Prostate gland (tissue), 2 donors: ENCODE measurements around the gene AP1G1. TPM values are rescaled to one million over a fixed set of nuclear protein-coding genes. Genes with fewer than 3 reads are reported as not detected.
A peak's percentile ranks its signal among the peaks of the same experiment; 100 is the strongest.
"Not testable (repeated sequence)": the region's sequence is repeated elsewhere in the genome, so short reads cannot be mapped to it uniquely, and the experiment has no call there.

ENCODE experiments used
- DNase-seq: peaks from one replicate; pipeline ENCODE4 v3.0.0-alpha.2; 2019; ENCODE audit warnings: low spot score
- H3K27ac ChIP-seq, 2 donors: fragments of 200-600 bp; sonication (generic); 2 replicates each; pipeline ENCODE4 v1.5.1; 2017 to 2019
- H3K27me3 ChIP-seq: fragments of 200-600 bp; sonication (generic); replicated peaks from 2 replicates; pipeline ENCODE4 v1.5.1; 2019; ENCODE audit not compliant: insufficient read depth
- H3K36me3 ChIP-seq, 2 donors: fragments of 200-600 bp; sonication (generic); 1 replicate in 1 of 2; 2 replicates in 1 of 2; pipeline versions ENCODE4 v1.5.1 to v1.8.1; 2017 to 2019
- H3K4me1 ChIP-seq: fragments of 200-600 bp; sonication (generic); replicated peaks from 2 replicates; pipeline ENCODE4 v1.5.1; 2019
- H3K4me3 ChIP-seq, 2 donors: fragments of 200-600 bp; sonication (generic); 2 replicates each; pipeline ENCODE4 v1.5.1; 2017 to 2019
- H3K9me3 ChIP-seq: fragments of 200-600 bp; sonication (generic); 2 replicates; pipeline ENCODE4 v1.5.1; 2017
- POLR2A ChIP-seq: fragments of 450-650 bp; IDR thresholded peaks from one replicate; pipeline ENCODE4 v1.6.1; 2016; ENCODE audit warnings: antibody characterized with exemption, mild to moderate bottlenecking
- POLR2AphosphoS5 ChIP-seq: sonication (generic); formaldehyde crosslinking; IDR thresholded peaks from one replicate; pipeline ENCODE4 v1.6.1; 2017; ENCODE audit warnings: antibody characterized with exemption
- WGBS: methylation state at CpG from one replicate; pipeline ENCODE4 v1.1.5; 2018; 5-methylcytosine and 5-hydroxymethylcytosine counted together
- intact Hi-C: fragments of 100-400 bp; cut with DNase I; formaldehyde crosslinking; loops from one replicate; pipeline ENCODE4 v1.14.2; 2022
- total RNA-seq, 2 donors: library from RNA; depleted of rRNA; stranded (reverse); fragments of >200 nt; gene quantifications; one replicate each; pipeline ENCODE4 v1.1.0, GENCODE V29; 2016
- TF ChIP-seq, protein P1 (sequence below), 4 experiments: fragments of 200-600 bp in 2 of 4; fragments of 450-650 bp in 2 of 4; sonication (generic) in 2 of 4; IDR thresholded peaks; 1 replicate in 3 of 4; 2 replicates in 1 of 4; pipeline ENCODE4 v1.5.1; 2016 to 2019; ENCODE audit warnings: antibody characterized with exemption in 4 of 4, mild to moderate bottlenecking in 2 of 4, moderate library complexity in 2 of 4

AP1G1 gene
- total RNA-seq, 2 donors from 2014 or later = 68.0 to 94.6 TPM

DNA sequence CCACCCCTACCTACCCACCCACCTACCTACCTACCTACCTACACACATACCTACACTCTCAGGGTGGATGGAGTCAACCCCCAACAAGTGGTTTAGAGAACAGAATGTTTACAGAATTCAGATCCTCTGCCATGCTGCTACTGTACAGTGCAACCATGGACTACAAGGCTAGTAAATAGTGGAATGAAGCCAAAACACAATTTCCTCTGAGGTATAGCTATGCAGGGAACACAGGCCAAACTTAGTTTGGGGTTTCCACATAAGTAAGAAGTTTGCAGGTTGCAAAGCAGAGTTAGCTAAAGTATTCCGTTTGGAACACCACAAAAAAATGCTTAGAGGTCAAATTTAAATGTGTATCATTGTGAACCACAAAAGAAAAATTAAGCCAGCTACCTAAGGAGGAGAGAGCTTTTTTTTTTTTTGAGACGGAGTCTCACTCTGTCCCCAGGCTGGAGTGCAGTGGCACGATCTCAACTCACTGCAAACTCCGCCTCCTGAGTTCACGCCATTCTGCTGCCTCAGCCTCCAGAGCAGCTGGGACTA, 2.7 kb upstream of the AP1G1 start:
- Histone ChIP-seq H3K27me3 (no peaks in the 10 kb centered on the region), H3K27ac (no peak overlapping the region), H3K9me3 (no peaks in the 10 kb centered on the region), H3K36me3 (no peaks in the 10 kb centered on the region), H3K4me1 (no peaks in the 10 kb centered on the region), H3K4me3 (no peak overlapping the region)
- 75% methylated on average over 5 of the region's 5 CpGs for WGBS
- TF ChIP-seq, protein P1, sequence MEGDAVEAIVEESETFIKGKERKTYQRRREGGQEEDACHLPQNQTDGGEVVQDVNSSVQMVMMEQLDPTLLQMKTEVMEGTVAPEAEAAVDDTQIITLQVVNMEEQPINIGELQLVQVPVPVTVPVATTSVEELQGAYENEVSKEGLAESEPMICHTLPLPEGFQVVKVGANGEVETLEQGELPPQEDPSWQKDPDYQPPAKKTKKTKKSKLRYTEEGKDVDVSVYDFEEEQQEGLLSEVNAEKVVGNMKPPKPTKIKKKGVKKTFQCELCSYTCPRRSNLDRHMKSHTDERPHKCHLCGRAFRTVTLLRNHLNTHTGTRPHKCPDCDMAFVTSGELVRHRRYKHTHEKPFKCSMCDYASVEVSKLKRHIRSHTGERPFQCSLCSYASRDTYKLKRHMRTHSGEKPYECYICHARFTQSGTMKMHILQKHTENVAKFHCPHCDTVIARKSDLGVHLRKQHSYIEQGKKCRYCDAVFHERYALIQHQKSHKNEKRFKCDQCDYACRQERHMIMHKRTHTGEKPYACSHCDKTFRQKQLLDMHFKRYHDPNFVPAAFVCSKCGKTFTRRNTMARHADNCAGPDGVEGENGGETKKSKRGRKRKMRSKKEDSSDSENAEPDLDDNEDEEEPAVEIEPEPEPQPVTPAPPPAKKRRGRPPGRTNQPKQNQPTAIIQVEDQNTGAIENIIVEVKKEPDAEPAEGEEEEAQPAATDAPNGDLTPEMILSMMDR (IDR thresholded peaks at IDR 0.05) = no peak
- TF ChIP-seq POLR2AphosphoS5 (no peak), POLR2A (no peak)
- intact Hi-C loops = no loop called here
- DNase-seq = no peak

DNA sequence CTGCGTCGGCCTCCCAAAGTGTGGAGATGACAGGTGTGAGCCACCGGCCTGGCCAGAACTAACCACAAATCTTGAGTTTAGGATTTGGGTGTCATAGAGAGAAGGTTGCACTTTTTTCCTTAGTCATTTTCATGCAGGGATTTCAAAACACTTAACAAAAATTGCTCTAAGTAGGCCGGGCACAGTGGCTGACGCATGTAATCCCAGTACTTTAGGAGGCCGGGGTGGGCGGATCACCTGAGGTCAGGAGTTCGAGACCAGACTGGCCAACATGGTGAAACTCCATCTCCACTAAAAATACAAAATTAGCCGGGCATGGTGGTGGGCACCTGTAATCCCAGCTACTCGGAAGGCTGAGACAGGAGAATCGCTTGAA, 1.5 kb upstream of the AP1G1 start:
- H3K27me3 ChIP-seq, intact Hi-C loops, H3K4me1 ChIP-seq, H3K4me3 ChIP-seq, H3K9me3 ChIP-seq, H3K36me3 ChIP-seq, DNase-seq: not testable (repeated sequence)
- peak overlapping the region; percentile 97 to 99 for H3K27ac ChIP-seq
- WGBS = 92% methylated on average over 11 of the region's 11 CpGs

DNA sequence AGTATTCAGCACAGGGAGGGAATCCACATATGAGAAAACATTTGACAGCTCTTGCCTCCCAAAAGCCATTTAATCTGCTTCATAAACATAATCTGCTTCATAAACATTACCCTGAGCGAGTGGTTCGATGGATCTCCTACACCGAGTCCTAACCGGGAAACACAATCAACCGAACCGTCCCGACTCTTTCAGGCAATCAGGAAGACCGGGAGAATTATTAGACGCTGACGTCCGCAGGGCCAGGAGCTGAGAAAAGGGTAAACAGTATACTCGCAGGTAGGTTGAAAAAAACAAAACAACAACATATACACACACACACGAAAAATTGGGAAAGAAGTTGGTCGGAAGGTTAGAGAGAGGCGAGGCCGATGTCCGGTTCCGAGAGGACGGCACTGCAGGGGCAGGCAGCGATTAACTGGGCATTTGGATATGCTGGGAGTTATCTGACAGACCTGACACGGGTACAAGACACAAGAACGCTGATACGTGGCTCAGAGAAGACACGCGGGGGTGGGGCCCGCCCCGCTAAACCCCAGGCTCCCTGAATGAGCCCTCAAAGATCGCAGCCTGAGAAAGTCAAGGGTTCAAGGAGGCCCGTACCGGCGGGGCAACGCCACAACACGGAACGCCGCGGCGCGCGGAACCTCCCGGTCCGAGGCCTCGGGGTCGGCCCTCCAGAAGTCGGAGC, 585 bp downstream of the AP1G1 start:
- Histone ChIP-seq H3K4me3 (peak overlapping the region; percentile 82 to 90), H3K27me3 (no peaks in the 10 kb centered on the region), H3K9me3 (no peaks in the 10 kb centered on the region), H3K4me1 (no peaks in the 10 kb centered on the region), H3K36me3 (no peaks in the 10 kb centered on the region), H3K27ac (peak overlapping the region; percentile 97 to 99)
- WGBS = under 1% methylated on average over 44 of the region's 44 CpGs
- TF ChIP-seq POLR2A (no peak), POLR2AphosphoS5 (no peak)
- TF ChIP-seq, protein P1 (IDR thresholded peaks at IDR 0.05) = no peak
- DNase-seq = peak; percentile 26
- intact Hi-C loops = loop anchor here (5.0 to 10.0 kb wide), 5 partner anchors 39 to 287 kb away; partner anchors contain the start of genes ATXN1L, DHX38, IST1 and PHLPP2

DNA sequence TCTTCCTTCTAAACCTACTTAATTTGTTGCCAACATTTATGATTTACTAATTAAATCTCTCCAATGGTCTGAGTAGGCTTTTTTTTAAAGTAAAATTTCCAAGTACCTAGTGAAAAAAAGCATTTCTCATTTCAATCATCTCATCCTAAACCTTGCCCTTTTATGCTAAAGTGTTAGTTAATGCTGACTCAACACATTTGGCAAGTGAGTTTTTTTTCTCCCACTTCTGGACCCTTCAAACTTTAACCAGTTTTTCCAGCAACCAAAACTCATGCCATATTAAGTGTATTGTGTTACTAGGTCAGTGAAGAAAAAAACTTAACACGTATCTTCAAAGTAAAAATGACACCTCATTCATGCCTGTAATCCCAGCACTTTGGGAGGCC, 5.3 kb downstream of the AP1G1 start:
- H3K36me3 ChIP-seq = no peaks in the 10 kb centered on the region
- intact Hi-C loops = loop anchor here (10.0 kb wide), 1 partner anchor 292 kb away; the partner anchor contains the start of genes DHX38 and TXNL4B

DNA sequence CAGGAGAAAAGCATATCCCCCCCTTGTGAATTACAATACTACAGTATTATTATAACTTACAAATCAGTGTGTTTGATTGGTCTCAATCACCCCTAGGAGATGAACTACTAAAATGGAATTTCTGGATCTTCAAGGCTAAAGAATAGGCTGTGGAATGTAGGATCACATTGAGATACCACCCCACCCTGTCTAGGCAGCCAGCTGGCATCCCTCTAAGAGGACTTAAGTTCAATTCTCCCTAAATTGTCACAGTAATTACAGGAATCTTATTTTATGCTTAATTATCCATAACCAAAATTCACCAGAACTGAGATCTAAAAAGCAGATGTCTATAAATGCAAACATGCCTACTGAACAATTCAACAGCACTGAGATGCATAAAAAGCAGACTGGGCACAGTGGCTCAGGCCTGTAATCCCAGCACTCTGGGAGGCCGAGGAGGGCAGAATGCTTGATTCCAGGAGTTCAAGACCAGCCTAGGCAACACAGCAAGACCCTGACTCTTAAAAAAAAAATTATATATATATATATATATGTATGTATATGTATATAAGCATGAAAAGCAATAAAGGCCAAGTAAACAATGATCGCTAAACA, 12.0 kb downstream of the AP1G1 start:
- Histone ChIP-seq H3K4me1 (peaks cover 2% of the 10 kb centered on the region), H3K9me3 (no peaks in the 10 kb centered on the region), H3K4me3 (no peak overlapping the region), H3K27ac (no peak overlapping the region), H3K36me3 (no peaks in the 10 kb centered on the region), H3K27me3 (no peaks in the 10 kb centered on the region)
- TF ChIP-seq POLR2AphosphoS5 (no peak), POLR2A (no peak)
- TF ChIP-seq, protein P1 (IDR thresholded peaks at IDR 0.05) = no peak
- no peak for DNase-seq
- intact Hi-C loops = no loop called here
- 78% methylated on average over 2 of the region's 2 CpGs for WGBS

More for the DNA sequence above, 5.3 kb downstream of the AP1G1 start:
- no peaks in the 10 kb centered on the region for H3K9me3 ChIP-seq
- no peak overlapping the region for H3K4me3 ChIP-seq
- TF ChIP-seq, protein P1 (IDR thresholded peaks at IDR 0.05) = no peak
- TF ChIP-seq POLR2AphosphoS5 (no peak), POLR2A (no peak)
- no peaks in the 10 kb centered on the region for H3K27me3 ChIP-seq
- WGBS = 79% methylated on average over 1 of the region's 1 CpG
- H3K27ac ChIP-seq = no peak overlapping the region
- no peaks in the 10 kb centered on the region for H3K4me1 ChIP-seq
- DNase-seq = no peak
